Esophagus squamous epithelium (tissue), 5 donors: ENCODE results near the gene RCOR2. TPM values are rescaled to one million over a fixed set of nuclear protein-coding genes. Genes with fewer than 3 reads are reported as not detected.

Experiments used
- DNase-seq: peaks from one replicate; lab custom pipeline; 2025; lab: John Stamatoyannopoulos, UW
- H3K27ac ChIP-seq, 4 donors: fragments of 200-600 bp; sonication (generic); one replicate each; pipeline ENCODE4 v1.5.1; 2016 to 2019; ENCODE audit warnings: mild to moderate bottlenecking in 1 of 4
- H3K27me3 ChIP-seq, 4 donors: fragments of 200-600 bp; sonication (generic); 1 replicate in 3 of 4; 2 replicates in 1 of 4; pipeline versions ENCODE4 v1.5.1 to v1.6.0; 2017 to 2021; ENCODE audit warnings: antibody characterized with exemption in 1 of 4
- H3K36me3 ChIP-seq, 3 donors: fragments of 200-600 bp; sonication (generic); one replicate each; pipeline ENCODE4 v1.5.1; 2016 to 2019
- H3K4me1 ChIP-seq, 3 donors: fragments of 200-600 bp; sonication (generic); one replicate each; pipeline ENCODE4 v1.5.1; 2017 to 2019
- H3K4me3 ChIP-seq, 4 donors: fragments of 200-600 bp; sonication (generic); 1 replicate in 3 of 4; 2 replicates in 1 of 4; pipeline ENCODE4 v1.5.1; 2016 to 2019; ENCODE audit warnings: mild to moderate bottlenecking in 2 of 4, moderate library complexity in 1 of 4
- H3K9me3 ChIP-seq, 3 donors: fragments of 200-600 bp; sonication (generic); one replicate each; pipeline ENCODE4 v1.5.1; 2016 to 2019
- POLR2A ChIP-seq, 4 donors: fragments of 450-650 bp; IDR thresholded peaks; one replicate each; pipeline ENCODE4 v1.6.1; 2017; ENCODE audit warnings: antibody characterized with exemption in 4 of 4, mild to moderate bottlenecking in 4 of 4, moderate library complexity in 3 of 4
- WGBS, 2 donors: methylation state at CpG; one replicate each; pipeline ENCODE4 v1.1.5; 2018; 5-methylcytosine and 5-hydroxymethylcytosine counted together
- intact Hi-C: fragments of 100-400 bp; cut with DNase I; formaldehyde crosslinking; loops from one replicate; pipeline ENCODE4 v1.15.0; 2022
- total RNA-seq, 4 donors: library from RNA; depleted of rRNA; stranded (reverse); fragments of >200 nt; gene quantifications; one replicate each; pipeline ENCODE4 v1.1.0, GENCODE V29; 2016
- TF ChIP-seq, protein P1 (sequence below), 6 experiments: fragments of 450-650 bp in 4 of 6; fragments of 200-600 bp in 2 of 6; sonication (generic) in 2 of 6; IDR thresholded peaks; one replicate each; pipeline ENCODE4 v1.5.1; 2016 to 2019; ENCODE audit warnings: antibody characterized with exemption in 6 of 6, mild to moderate bottlenecking in 4 of 6, moderate library complexity in 4 of 6
- donor health status: DM: yes; HTN: yes; CAD: no.

RCOR2 gene
- total RNA-seq, 4 donors from 2014 or later, result 0.19 to 0.49 (median 0.22) TPM; not detected in 1

DNA sequence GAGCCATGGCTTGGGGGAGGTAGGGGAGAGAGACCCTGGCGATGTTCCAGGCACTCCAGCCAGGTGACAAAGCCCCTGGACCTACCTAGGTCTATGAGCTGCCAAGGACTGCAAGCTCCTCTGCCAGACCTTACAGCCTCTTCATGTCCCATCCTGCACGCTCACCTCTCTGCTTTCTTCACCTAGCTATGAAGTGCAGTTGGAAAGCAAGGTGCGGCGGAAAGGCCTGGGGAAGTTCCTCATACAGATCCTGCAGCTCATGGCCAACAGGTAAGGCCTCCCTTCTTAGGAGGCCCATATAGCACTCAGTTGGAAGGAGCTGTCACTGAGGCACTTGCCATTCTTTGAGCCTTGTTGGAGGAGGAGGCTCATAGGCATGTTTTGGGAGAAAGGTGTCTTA lies 35.6 kb upstream of the RCOR2 start:
- peaks cover 0 to 73% (median 17%) of the 10 kb centered on the region in 3 donors for H3K36me3 ChIP-seq
- H3K4me1 ChIP-seq, result peaks cover 2 to 40% (median 6%) of the 10 kb centered on the region in 3 donors
- DNase-seq, result no peak
- intact Hi-C loops, result no loop called here
- TF ChIP-seq, protein P1, sequence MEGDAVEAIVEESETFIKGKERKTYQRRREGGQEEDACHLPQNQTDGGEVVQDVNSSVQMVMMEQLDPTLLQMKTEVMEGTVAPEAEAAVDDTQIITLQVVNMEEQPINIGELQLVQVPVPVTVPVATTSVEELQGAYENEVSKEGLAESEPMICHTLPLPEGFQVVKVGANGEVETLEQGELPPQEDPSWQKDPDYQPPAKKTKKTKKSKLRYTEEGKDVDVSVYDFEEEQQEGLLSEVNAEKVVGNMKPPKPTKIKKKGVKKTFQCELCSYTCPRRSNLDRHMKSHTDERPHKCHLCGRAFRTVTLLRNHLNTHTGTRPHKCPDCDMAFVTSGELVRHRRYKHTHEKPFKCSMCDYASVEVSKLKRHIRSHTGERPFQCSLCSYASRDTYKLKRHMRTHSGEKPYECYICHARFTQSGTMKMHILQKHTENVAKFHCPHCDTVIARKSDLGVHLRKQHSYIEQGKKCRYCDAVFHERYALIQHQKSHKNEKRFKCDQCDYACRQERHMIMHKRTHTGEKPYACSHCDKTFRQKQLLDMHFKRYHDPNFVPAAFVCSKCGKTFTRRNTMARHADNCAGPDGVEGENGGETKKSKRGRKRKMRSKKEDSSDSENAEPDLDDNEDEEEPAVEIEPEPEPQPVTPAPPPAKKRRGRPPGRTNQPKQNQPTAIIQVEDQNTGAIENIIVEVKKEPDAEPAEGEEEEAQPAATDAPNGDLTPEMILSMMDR (IDR thresholded peaks at IDR 0.05), result no peak
- no peaks in the 10 kb centered on the region for H3K27me3 ChIP-seq
- peak overlapping the region; percentile 68 to 86 (median 80) for H3K27ac ChIP-seq
- H3K4me3 ChIP-seq, result peak overlapping the region in 2 of 4 donors; percentile 0 to 3
- 0 to 71% methylated on average over 3 to 4 of the region's 4 CpGs for WGBS, 2 donors
- no peaks in the 10 kb centered on the region for H3K9me3 ChIP-seq

DNA sequence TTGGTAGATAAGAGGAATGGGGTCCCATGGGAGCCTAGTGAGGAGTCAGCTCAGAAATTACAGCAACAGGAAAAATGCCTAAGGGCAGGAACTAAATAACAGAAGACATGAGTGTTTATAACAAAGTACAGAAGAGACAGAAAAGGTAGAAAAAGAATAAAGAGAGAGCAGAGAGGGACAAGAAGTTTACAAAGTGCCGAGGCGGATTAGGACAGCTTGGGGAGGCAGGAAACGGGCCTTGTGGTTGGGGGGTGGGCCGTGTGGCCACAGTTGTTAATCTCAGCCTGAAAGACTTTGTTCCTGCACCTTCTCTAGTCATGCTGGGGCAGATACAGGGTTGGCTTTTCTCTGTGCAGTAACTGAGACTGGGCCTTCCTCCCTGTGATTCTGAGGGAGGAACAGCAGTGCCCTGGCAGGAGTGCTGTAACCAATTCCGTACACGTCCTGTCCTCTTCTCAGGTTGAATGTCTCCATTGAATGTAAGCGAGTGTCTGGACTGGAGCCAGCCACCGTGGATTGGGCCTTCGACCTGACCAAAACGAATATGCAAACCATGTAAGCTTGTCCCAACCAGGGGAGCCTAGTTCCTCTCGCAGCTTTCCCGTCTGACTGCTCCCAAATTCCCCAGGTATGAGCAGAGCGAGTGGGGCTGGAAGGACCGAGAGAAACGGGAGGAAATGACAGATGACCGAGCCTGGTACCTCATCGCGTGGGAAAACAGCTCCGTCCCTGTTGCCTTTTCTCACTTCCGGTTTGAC lies 35.0 kb upstream of the RCOR2 start:
- 13 to 27% methylated on average over 15 to 19 of the region's 20 CpGs for WGBS, 2 donors
- Histone ChIP-seq H3K36me3 (peaks cover 0 to 79% (median 17%) of the 10 kb centered on the region in 3 donors), H3K4me1 (peaks cover 0 to 34% (median 6%) of the 10 kb centered on the region in 3 donors), H3K4me3 (peak overlapping the region in 2 of 4 donors; percentile 0 to 3), H3K9me3 (no peaks in the 10 kb centered on the region), H3K27me3 (no peaks in the 10 kb centered on the region), H3K27ac (peak overlapping the region; percentile 68 to 86 (median 80))
- TF ChIP-seq, protein P1 (IDR thresholded peaks at IDR 0.05), result peak in 1 of 6 experiments; percentile 2
- TF ChIP-seq POLR2A (IDR thresholded peaks at IDR 0.05), result no peak
- intact Hi-C loops, result no loop called here
- DNase-seq, result no peak

DNA sequence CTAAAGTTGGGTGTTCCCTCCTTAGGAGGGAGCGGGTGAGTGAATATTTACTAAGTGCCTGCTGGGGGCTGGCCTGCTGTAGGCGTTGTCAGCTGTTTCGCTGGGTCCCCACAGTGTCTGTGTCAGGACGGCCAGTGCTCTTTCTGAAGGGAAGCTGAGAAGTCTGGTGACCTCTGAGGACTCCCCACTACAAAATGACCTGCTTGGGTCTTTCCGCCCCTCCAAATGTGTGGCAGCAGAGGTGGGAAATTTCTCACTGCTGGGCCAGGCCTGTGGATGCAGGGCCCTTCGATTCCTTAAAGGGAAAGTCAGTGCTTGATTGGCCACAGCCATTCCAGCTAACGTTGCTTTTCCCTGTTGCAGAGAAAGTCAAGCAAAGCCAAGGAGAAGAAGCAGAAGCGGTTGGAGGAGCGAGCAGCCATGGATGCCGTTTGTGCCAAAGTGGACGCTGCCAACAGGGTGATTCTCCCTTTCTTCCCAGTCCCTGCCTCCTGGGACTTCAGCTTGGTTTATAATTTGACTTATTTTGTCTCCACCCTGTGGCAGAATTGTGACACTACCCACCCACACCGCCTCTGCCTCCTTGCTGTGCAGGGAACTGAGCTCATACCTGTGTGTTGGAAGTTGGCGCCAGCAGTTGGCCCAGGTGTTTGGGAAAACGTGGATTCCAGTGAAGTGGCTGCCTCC lies 28.7 kb upstream of the RCOR2 start:
- Histone ChIP-seq H3K4me1 (peaks cover 9 to 36% (median 12%) of the 10 kb centered on the region in 3 donors), H3K4me3 (peak overlapping the region in 2 of 4 donors; percentile 2 to 39), H3K27ac (peak overlapping the region; percentile 33 to 65 (median 55)), H3K9me3 (no peaks in the 10 kb centered on the region), H3K27me3 (no peaks in the 10 kb centered on the region), H3K36me3 (peaks cover 0 to 42% (median 0%) of the 10 kb centered on the region in 3 donors)
- WGBS, 2 donors, result 29% methylated on average over 8 to 10 of the region's 14 CpGs
- no peak for DNase-seq
- no peak for TF ChIP-seq POLR2A (IDR thresholded peaks at IDR 0.05)
- TF ChIP-seq, protein P1 (IDR thresholded peaks at IDR 0.05), result peak; percentile 50 to 87 (median 83)
- intact Hi-C loops, result loop anchor here (2.0 to 10.0 kb wide), 2 partner anchors 109 to 171 kb away; no protein-coding TSS in a partner anchor

- TF ChIP-seq, protein P1 (IDR thresholded peaks at IDR 0.05), result no peak
- no peak for TF ChIP-seq POLR2A (IDR thresholded peaks at IDR 0.05)
- no peak for DNase-seq
- no peaks in the 10 kb centered on the region for H3K27me3 ChIP-seq
- no peak overlapping the region for H3K4me3 ChIP-seq
- H3K27ac ChIP-seq, result peak overlapping the region; percentile 33 to 65 (median 55)
- H3K4me1 ChIP-seq, result peaks cover 11 to 42% (median 12%) of the 10 kb centered on the region in 3 donors
- intact Hi-C loops, result loop anchor here (2.0 to 10.0 kb wide), 2 partner anchors 108 to 170 kb away; no protein-coding TSS in a partner anchor
- no peaks in the 10 kb centered on the region for H3K9me3 ChIP-seq
- H3K36me3 ChIP-seq, result peaks cover 0 to 36% (median 0%) of the 10 kb centered on the region in 3 donors
- 82 to 96% methylated on average over 3 to 5 of the region's 8 CpGs for WGBS, 2 donors
Observed at GRCh38 chr11:63944987-63945386, 28.0 kb upstream of the RCOR2 start.
